Adrenal gland (tissue), 12 donors: ENCODE data around the gene FCMR. TPM values are rescaled to one million over a fixed set of nuclear protein-coding genes. Genes with fewer than 3 reads are reported as not detected.

Source experiments
- DNase-seq, 7 donors: peaks; one replicate each; pipeline ENCODE4 v3.0.0-alpha.2; 2019 to 2020
- H3K27ac ChIP-seq, 5 donors: fragments of 200-600 bp; sonication (generic) in 4 of 5; 1 replicate in 3 of 5; 2 replicates in 2 of 5; pipeline versions ENCODE4 v1.5.1 to v1.8.0; 2016 to 2020; ENCODE audit warnings: mild to moderate bottlenecking in 1 of 5
- H3K27me3 ChIP-seq: fragments of 200-600 bp; 2 replicates; pipeline ENCODE4 v1.8.0; 2021
- H3K36me3 ChIP-seq, 2 donors: fragments of 200-600 bp; replicated peaks in 1 of 2; 1 replicate in 1 of 2; 2 replicates in 1 of 2; pipeline versions ENCODE4 v1.5.1 to v1.8.0; 2018 to 2022
- H3K4me1 ChIP-seq, 2 donors: fragments of 200-600 bp; replicated peaks in 1 of 2; 1 replicate in 1 of 2; 2 replicates in 1 of 2; pipeline versions ENCODE4 v1.5.1 to v1.8.0; 2018 to 2021
- H3K4me3 ChIP-seq, 4 donors: fragments of 200-600 bp; sonication (generic) in 3 of 4; one replicate each; pipeline ENCODE4 v1.5.1; 2016 to 2018
- H3K9me3 ChIP-seq, 3 donors: fragments of 200-600 bp; sonication (generic) in 1 of 3; replicated peaks in 1 of 3; 1 replicate in 2 of 3; 2 replicates in 1 of 3; pipeline versions ENCODE4 v1.5.1 to v1.8.0; 2016 to 2021
- CTCF ChIP-seq, 6 experiments: fragments of 450-650 bp in 4 of 6; fragments of 200-600 bp in 2 of 6; sonication (generic) in 1 of 6; IDR thresholded peaks; 1 replicate in 5 of 6; 2 replicates in 1 of 6; pipeline versions ENCODE4 v1.5.1 to v1.8.0; 2016 to 2021; ENCODE audit warnings: antibody characterized with exemption in 6 of 6, mild to moderate bottlenecking in 2 of 6, moderate library complexity in 1 of 6
- POLR2A ChIP-seq, 2 donors: fragments of 450-650 bp; IDR thresholded peaks; one replicate each; pipeline ENCODE4 v1.6.1; 2017; ENCODE audit warnings: antibody characterized with exemption in 2 of 2, mild to moderate bottlenecking in 2 of 2, moderate library complexity in 1 of 2
- WGBS, 4 donors: extraction: QIAGEN DNeasy Blood & Tissue Kit in 2 of 4; methylation state at CpG; one replicate each; pipeline versions ENCODE4 v1.1.5 to v1.1.7; 2013 to 2017; 5-methylcytosine and 5-hydroxymethylcytosine counted together
- intact Hi-C, 2 donors: fragments of 100-400 bp; cut with DNase I; formaldehyde crosslinking; loops; one replicate each; pipeline versions ENCODE4 v1.14.1 to v1.15.0; 2022 to 2023
- polyA plus RNA-seq, 3 donors: library from polyadenylated mRNA; stranded (reverse); fragments of 200-250 nt in 2 of 3; fragments of 350-450 nt in 1 of 3; fragmentation: Illumina TruSeq in 1 of 3; extraction: RNeasy Lipid Tissue Mini Kit (QIAGEN cat#74804) in 1 of 3; gene quantifications; one replicate each; pipeline ENCODE4 v1.2.3, GENCODE V29; 2013 to 2014
- total RNA-seq, 9 donors: library from RNA; depleted of rRNA in 4 of 9; stranded (reverse); fragments of >200 nt in 4 of 9; fragments of 120-200 nt in 1 of 9; fragmentation: NEBNext Ultra II Directional in 1 of 9; extraction: Animal tissue kit (Norgen Biotek cat#: 25700) in 1 of 9; gene quantifications; one replicate each; pipeline versions ENCODE4 v1.1.0 to v1.2.4, GENCODE V29; 2013 to 2023
- donor health status: healthy with polysubstance abuse.
- donor health status: Bipolar disorder and iron deficiency.
- donor health status: DM: yes; HTN: yes; CAD: no.
- donor health status: DM: no; HTN: no; CAD: no.
- donor health status: DM: no; HTN: no; CAD: no.
- donor health status: DM: yes; HTN: yes; CAD: no.

The FCMR gene
- total and polyA plus RNA-seq, 12 donors: 0.27 to 3.0 (median 1.2) TPM; not detected in 1

- peaks cover 3% of the 10 kb centered on the region for H3K27me3 ChIP-seq
- intact Hi-C loops: no loop called here
- TF ChIP-seq POLR2A (IDR thresholded peaks at IDR 0.05) (no peak), CTCF (IDR thresholded peaks at IDR 0.05) (no peak)
- DNase-seq: no peak
- no peaks in the 10 kb centered on the region for H3K4me1 ChIP-seq
- WGBS, 4 donors: 52 to 73% (median 62%) methylated on average over 3 to 5 of the region's 5 CpGs
- H3K27ac ChIP-seq: no peak overlapping the region
- no peaks in the 10 kb centered on the region for H3K9me3 ChIP-seq
- H3K36me3 ChIP-seq: no peaks in the 10 kb centered on the region
- no peak overlapping the region for H3K4me3 ChIP-seq
Observed at GRCh38 chr1:206969090-206969489, 47.3 kb upstream of the FCMR start.

DNA sequence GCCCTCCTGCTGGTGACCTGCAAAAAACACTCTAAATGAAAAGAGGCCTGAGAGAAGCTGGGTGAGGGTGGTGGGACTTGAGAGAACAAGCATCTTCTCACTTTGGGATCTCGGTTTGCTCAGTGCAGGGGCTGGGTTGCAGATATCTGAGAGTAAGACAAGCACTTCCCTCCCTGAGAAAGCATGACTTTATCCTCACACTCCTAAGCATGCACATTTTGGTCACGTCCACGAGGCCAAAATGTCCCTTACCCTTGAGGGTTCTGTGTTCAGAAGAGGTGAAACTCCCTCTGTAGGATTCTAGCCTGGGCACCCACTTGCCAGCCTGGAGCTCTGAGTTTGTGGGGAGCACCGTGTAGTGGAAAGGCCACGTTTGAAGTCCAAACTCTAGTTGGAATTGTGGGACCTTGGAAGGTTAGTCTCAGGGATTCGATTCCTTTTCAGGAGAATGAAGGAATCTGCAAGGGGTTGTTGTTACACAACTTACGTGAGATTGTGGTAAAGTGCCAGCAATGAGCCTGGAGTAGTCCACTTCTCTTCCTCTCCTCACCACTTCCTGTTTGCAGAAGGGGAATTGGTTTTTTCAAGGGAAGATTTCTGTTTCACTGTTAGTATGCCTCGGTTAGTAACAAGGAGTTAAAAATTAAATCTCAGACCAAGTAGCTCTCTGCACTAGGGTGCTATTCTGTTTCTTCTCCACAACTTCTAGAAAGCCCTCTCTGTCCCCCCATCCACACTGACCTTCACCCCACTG, 45.5 kb upstream of the FCMR start:
- H3K36me3 ChIP-seq: no peaks in the 10 kb centered on the region
- DNase-seq: peak in 2 of 7 donors; percentile 27 to 45
- no peaks in the 10 kb centered on the region for H3K9me3 ChIP-seq
- no peak overlapping the region for H3K27ac ChIP-seq
- intact Hi-C loops: no loop called here
- 57 to 68% (median 63%) methylated on average over 6 to 8 of the region's 8 CpGs for WGBS, 4 donors
- no peak for TF ChIP-seq POLR2A (IDR thresholded peaks at IDR 0.05)
- TF ChIP-seq CTCF (IDR thresholded peaks at IDR 0.05): no peak
- H3K27me3 ChIP-seq: peaks cover 3% of the 10 kb centered on the region
- no peak overlapping the region for H3K4me3 ChIP-seq
- no peaks in the 10 kb centered on the region for H3K4me1 ChIP-seq

DNA sequence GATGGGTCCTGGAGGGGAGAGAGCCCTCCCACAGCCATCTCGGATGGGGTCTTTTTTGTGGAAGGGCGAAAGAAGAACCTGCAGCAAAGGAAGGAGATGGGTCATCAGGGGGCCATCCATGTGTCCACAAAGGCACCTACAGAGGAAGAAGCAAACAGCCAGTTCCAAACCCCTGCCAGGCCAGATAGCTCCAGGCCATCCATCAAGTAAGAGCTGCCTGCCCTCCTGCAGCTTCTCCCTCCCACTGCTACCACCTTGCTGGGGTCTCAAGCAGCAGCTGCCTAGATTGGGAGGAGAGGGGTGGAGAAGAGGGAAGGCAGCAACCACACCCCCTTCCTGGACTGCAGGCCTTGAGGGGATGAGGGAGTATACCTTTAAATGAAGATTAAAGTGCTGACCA, 44.0 kb upstream of the FCMR start:
- no peaks in the 10 kb centered on the region for H3K9me3 ChIP-seq
- 73 to 100% (median 85%) methylated on average over 2 of the region's 2 CpGs for WGBS, 4 donors
- no peak overlapping the region for H3K4me3 ChIP-seq
- intact Hi-C loops: no loop called here
- H3K27ac ChIP-seq: no peak overlapping the region
- no peaks in the 10 kb centered on the region for H3K4me1 ChIP-seq
- no peaks in the 10 kb centered on the region for H3K36me3 ChIP-seq
- TF ChIP-seq POLR2A (IDR thresholded peaks at IDR 0.05): no peak
- TF ChIP-seq CTCF (IDR thresholded peaks at IDR 0.05): no peak
- H3K27me3 ChIP-seq: peaks cover 3% of the 10 kb centered on the region
- DNase-seq: no peak

- TF ChIP-seq POLR2A (IDR thresholded peaks at IDR 0.05): no peak
- TF ChIP-seq CTCF (IDR thresholded peaks at IDR 0.05): no peak
- WGBS, 4 donors: 67 to 88% (median 86%) methylated on average over 1 of the region's 1 CpG
Observed at GRCh38 chr1:206963740-206964139, 42.0 kb upstream of the FCMR start.

More at GRCh38 chr1:206963740-206964139, 42.0 kb upstream of the FCMR start:
- DNase-seq: no peak
- Histone ChIP-seq H3K27me3 (no peaks in the 10 kb centered on the region), H3K27ac (no peak overlapping the region), H3K4me1 (no peaks in the 10 kb centered on the region), H3K9me3 (no peaks in the 10 kb centered on the region), H3K4me3 (no peak overlapping the region), H3K36me3 (no peaks in the 10 kb centered on the region)
- intact Hi-C loops: no loop called here
